ENCODE measurements around the gene SNX5. TPM values are rescaled to one million over a fixed set of nuclear protein-coding genes. Genes with fewer than 3 reads are reported as not detected.

The SNX5 gene
- total and polyA plus RNA-seq, 12 donors = 29.0 to 59.1 (median 47.3) TPM

- TF ChIP-seq, protein P1, sequence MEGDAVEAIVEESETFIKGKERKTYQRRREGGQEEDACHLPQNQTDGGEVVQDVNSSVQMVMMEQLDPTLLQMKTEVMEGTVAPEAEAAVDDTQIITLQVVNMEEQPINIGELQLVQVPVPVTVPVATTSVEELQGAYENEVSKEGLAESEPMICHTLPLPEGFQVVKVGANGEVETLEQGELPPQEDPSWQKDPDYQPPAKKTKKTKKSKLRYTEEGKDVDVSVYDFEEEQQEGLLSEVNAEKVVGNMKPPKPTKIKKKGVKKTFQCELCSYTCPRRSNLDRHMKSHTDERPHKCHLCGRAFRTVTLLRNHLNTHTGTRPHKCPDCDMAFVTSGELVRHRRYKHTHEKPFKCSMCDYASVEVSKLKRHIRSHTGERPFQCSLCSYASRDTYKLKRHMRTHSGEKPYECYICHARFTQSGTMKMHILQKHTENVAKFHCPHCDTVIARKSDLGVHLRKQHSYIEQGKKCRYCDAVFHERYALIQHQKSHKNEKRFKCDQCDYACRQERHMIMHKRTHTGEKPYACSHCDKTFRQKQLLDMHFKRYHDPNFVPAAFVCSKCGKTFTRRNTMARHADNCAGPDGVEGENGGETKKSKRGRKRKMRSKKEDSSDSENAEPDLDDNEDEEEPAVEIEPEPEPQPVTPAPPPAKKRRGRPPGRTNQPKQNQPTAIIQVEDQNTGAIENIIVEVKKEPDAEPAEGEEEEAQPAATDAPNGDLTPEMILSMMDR (IDR thresholded peaks at IDR 0.05) = no peak
- peaks cover 0 to 27% (median 0%) of the 10 kb centered on the region in 11 donors for H3K9me3 ChIP-seq
- no peaks in the 10 kb centered on the region for H3K36me3 ChIP-seq
- 30 to 32% methylated on average over 17 of the region's 17 CpGs for WGBS, 2 donors
- intact Hi-C loops (cut with DNase I) = loop anchor here in 9 of 10 donors (1.0 to 10.0 kb wide), 15 partner anchors 42 to 390 kb away; partner anchors contain the start of genes RRBP1 (in 3 of the 9), BFSP1 (in 2 of the 9), MGME1 (in 1 of the 9) and SNX5 (in 1 of the 9)
- ATAC-seq (peak; percentile 69 to 86 (median 78)), DNase-seq (peak; percentile 58 to 82)
- H3K27ac ChIP-seq = peak overlapping the region; percentile 51 to 89 (median 76)
- H3K4me1 ChIP-seq = peaks cover 6 to 55% (median 41%) of the 10 kb centered on the region in 9 donors
- H3K27me3 ChIP-seq = no peaks in the 10 kb centered on the region
- peak overlapping the region in 9 of 10 donors; percentile 8 to 48 (median 43) for H3K4me3 ChIP-seq
These were observed 72.9 kb downstream of the SNX5 start for GRCh38 chr20:17895641-17896171.

GRCh38 chr20:17893445-17893844 lies 75.1 kb downstream of the SNX5 start:
- TF ChIP-seq, protein P1 (IDR thresholded peaks at IDR 0.05) = no peak
- WGBS, 2 donors = 82 to 88% methylated on average over 3 of the region's 3 CpGs
- no peak for ATAC-seq
- Histone ChIP-seq H3K9me3 (peaks cover 0 to 43% (median 14%) of the 10 kb centered on the region in 11 donors), H3K27ac (no peak overlapping the region), H3K4me1 (peaks cover 6 to 55% (median 41%) of the 10 kb centered on the region in 9 donors), H3K4me3 (no peak overlapping the region), H3K36me3 (no peaks in the 10 kb centered on the region), H3K27me3 (no peaks in the 10 kb centered on the region)
- DNase-seq = no peak
- intact Hi-C loops (cut with DNase I) = loop anchor here in 5 of 10 donors (5.0 to 10.0 kb wide), 4 partner anchors 46 to 359 kb away; partner anchors contain the start of genes BFSP1 (in 2 of the 5) and RRBP1 (in 1 of the 5)

DNA sequence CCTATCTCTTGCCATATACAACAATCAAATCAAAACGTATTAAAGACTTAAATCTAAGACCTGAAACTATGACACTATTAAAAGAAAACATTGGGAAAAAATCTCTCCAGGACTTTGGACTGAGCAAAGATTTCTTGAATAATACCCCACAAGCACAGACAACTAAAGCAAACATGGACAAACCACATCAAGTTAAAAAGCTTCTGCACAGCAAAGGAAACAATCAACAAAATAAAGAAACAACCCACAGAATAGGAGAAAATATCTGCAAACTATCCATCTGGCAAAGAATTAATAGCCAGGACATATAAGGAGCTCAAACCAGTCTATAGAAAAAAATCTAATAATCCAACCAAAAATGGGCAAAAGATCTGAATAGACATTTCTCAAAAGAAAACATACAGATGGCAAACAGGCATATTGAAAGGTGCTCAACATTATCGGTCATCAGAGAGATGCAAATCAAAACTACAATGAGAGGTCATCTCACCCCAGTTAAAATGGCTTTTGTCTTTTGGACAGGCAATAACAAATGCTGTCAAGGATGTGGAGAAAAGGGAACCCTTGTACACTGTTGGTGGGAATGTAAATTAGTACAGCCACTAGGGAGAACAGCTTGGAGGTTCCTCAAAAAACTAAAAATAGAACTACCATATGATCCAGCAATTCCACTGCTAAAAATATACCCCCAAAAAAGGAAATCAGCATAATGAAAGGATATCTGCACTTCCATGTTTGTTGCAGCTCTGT lies 76.2 kb downstream of the SNX5 start:
- H3K27ac ChIP-seq = peak overlapping the region in 1 of 10 donors; percentile 24
- peak in 1 of 8 donors; percentile 25 for ATAC-seq
- intact Hi-C loops (cut with DNase I) = loop anchor here in 5 of 10 donors (5.0 to 10.0 kb wide), 4 partner anchors 45 to 358 kb away; partner anchors contain the start of genes BFSP1 (in 2 of the 5) and RRBP1 (in 1 of the 5)

More for the DNA sequence above, 76.2 kb downstream of the SNX5 start:
- peaks cover 0 to 43% (median 14%) of the 10 kb centered on the region in 11 donors for H3K9me3 ChIP-seq
- no peak overlapping the region for H3K4me3 ChIP-seq
- H3K4me1 ChIP-seq = peaks cover 6 to 49% (median 38%) of the 10 kb centered on the region in 9 donors
- TF ChIP-seq, protein P1 (IDR thresholded peaks at IDR 0.05) = no peak
- no peaks in the 10 kb centered on the region for H3K27me3 ChIP-seq
- DNase-seq = no peak
- no peaks in the 10 kb centered on the region for H3K36me3 ChIP-seq
- 61 to 62% methylated on average over 2 of the region's 2 CpGs for WGBS, 2 donors

Other genes with a start within 250 kb of the SNX5 start
- gene MGME1, start 224 bp upstream of the SNX5 start, total RNA-seq = 10 to 100 TPM in 8 of 10 donors, 1 to 10 TPM in 2; 9.7 to 16.0 (median 12.9) TPM
- gene MGME1, start 224 bp upstream of the SNX5 start, polyA plus RNA-seq = 10 to 100 TPM in 1 of 2 donors, 1 to 10 TPM in 1; 6.0 to 14.1 TPM
- gene OVOL2, start 89.1 kb upstream of the SNX5 start, total RNA-seq = not detected
- gene OVOL2, start 89.1 kb upstream of the SNX5 start, polyA plus RNA-seq = not detected
- 10 to 100 TPM in 6 of 10 donors, 1 to 10 TPM in 4; 8.9 to 16.5 (median 10.8) TPM for gene KAT14, start 169.1 kb upstream of the SNX5 start, total RNA-seq
- 1 to 10 TPM; 4.2 to 5.4 TPM for gene KAT14, start 169.1 kb upstream of the SNX5 start, polyA plus RNA-seq
- 10 to 100 TPM in 9 of 10 donors, 1 to 10 TPM in 1; 9.2 to 14.5 (median 12.0) TPM for gene PET117, start 169.1 kb upstream of the SNX5 start, total RNA-seq
- 10 to 100 TPM in 1 of 2 donors, 1 to 10 TPM in 1; 8.9 to 15.8 TPM for gene PET117, start 169.1 kb upstream of the SNX5 start, polyA plus RNA-seq